Breast epithelium (tissue), 4 donors: ENCODE data around the gene MAD1L1. TPM values are rescaled to one million over a fixed set of nuclear protein-coding genes. Genes with fewer than 3 reads are reported as not detected.

Experiments
- DNase-seq, 2 donors: peaks; one replicate each; pipeline ENCODE4 v3.0.0-alpha.2; 2019; ENCODE audit warnings: low spot score in 2 of 2
- H3K27ac ChIP-seq, 2 donors: fragments of 200-600 bp; sonication (generic) in 1 of 2; one replicate each; pipeline ENCODE4 v1.5.1; 2016 to 2019; ENCODE audit warnings: mild to moderate bottlenecking in 1 of 2
- H3K27me3 ChIP-seq, 2 donors: fragments of 200-600 bp; sonication (generic) in 1 of 2; one replicate each; pipeline versions ENCODE4 v1.5.1 to v1.6.0; 2017 to 2019; ENCODE audit warnings: control low read depth in 1 of 2, mild to moderate bottlenecking in 1 of 2
- H3K36me3 ChIP-seq: fragments of 200-600 bp; one replicate; pipeline ENCODE4 v1.5.1; 2019
- H3K4me1 ChIP-seq, 2 donors: fragments of 200-600 bp; sonication (generic); one replicate each; pipeline ENCODE4 v1.5.1; 2016 to 2019; ENCODE audit warnings: control low read depth in 1 of 2
- H3K4me3 ChIP-seq, 3 donors: fragments of 200-600 bp; sonication (generic); 1 replicate in 2 of 3; 2 replicates in 1 of 3; pipeline ENCODE4 v1.5.1; 2016 to 2019; ENCODE audit warnings: mild to moderate bottlenecking in 3 of 3, moderate library complexity in 2 of 3
- H3K9me3 ChIP-seq, 2 donors: fragments of 200-600 bp; sonication (generic) in 1 of 2; one replicate each; pipeline ENCODE4 v1.5.1; 2016 to 2019; ENCODE audit warnings: control low read depth in 1 of 2
- CTCF ChIP-seq, 3 donors: fragments of 450-650 bp; IDR thresholded peaks; one replicate each; pipeline ENCODE4 v1.5.1; 2016 to 2017; ENCODE audit warnings: antibody characterized with exemption in 3 of 3, mild to moderate bottlenecking in 3 of 3, moderate library complexity in 3 of 3
- POLR2A ChIP-seq: fragments of 450-650 bp; IDR thresholded peaks from one replicate; pipeline ENCODE4 v1.6.1; 2016; ENCODE audit warnings: antibody characterized with exemption, mild to moderate bottlenecking, moderate library complexity
- POLR2AphosphoS5 ChIP-seq, 3 donors: sonication (generic); formaldehyde crosslinking; IDR thresholded peaks; one replicate each; pipeline ENCODE4 v1.6.1; 2017; ENCODE audit warnings: antibody characterized with exemption in 3 of 3
- intact Hi-C: fragments of 100-400 bp; cut with DNase I; formaldehyde crosslinking; loops from one replicate; pipeline ENCODE4 v1.15.1; 2023; ENCODE audit warnings: low total_unique reads
- total RNA-seq, 3 donors: library from RNA; depleted of rRNA; stranded (reverse); fragments of >200 nt; gene quantifications; one replicate each; pipeline ENCODE4 v1.1.0, GENCODE V29; 2016

The MAD1L1 gene
- total RNA-seq, 3 donors from 2014 or later: 27.7 to 33.9 (median 28.8) TPM

GRCh38 chr7:1942941-1943289, 289.8 kb downstream of the MAD1L1 start:
- no peak for TF ChIP-seq POLR2AphosphoS5 (IDR thresholded peaks at IDR 0.05)
- TF ChIP-seq POLR2A: no peak
- TF ChIP-seq CTCF (IDR thresholded peaks at IDR 0.05): no peak
- DNase-seq: no peak
- H3K27me3 ChIP-seq: no peaks in the 10 kb centered on the region

GRCh38 chr7:1942243-1942940, 290.4 kb downstream of the MAD1L1 start:
- no peak for DNase-seq
- H3K9me3 ChIP-seq: no peaks in the 10 kb centered on the region
- no peaks in the 10 kb centered on the region for H3K36me3 ChIP-seq
- no peak for TF ChIP-seq POLR2AphosphoS5 (IDR thresholded peaks at IDR 0.05)
- no peak for TF ChIP-seq CTCF (IDR thresholded peaks at IDR 0.05)
- no peak for TF ChIP-seq POLR2A
- intact Hi-C loops: no loop called here
- no peaks in the 10 kb centered on the region for H3K4me1 ChIP-seq
- no peaks in the 10 kb centered on the region for H3K27me3 ChIP-seq
- no peak overlapping the region for H3K27ac ChIP-seq
- H3K4me3 ChIP-seq: no peak overlapping the region

More at GRCh38 chr7:1942941-1943289, 289.8 kb downstream of the MAD1L1 start:
- no peaks in the 10 kb centered on the region for H3K36me3 ChIP-seq
- no peaks in the 10 kb centered on the region for H3K9me3 ChIP-seq
- intact Hi-C loops: no loop called here
- no peak overlapping the region for H3K4me3 ChIP-seq
- no peaks in the 10 kb centered on the region for H3K4me1 ChIP-seq
- no peak overlapping the region for H3K27ac ChIP-seq

- DNase-seq: no peak
- intact Hi-C loops: no loop called here
- Histone ChIP-seq H3K27me3 (no peaks in the 10 kb centered on the region), H3K36me3 (no peaks in the 10 kb centered on the region), H3K27ac (no peak overlapping the region), H3K4me3 (no peak overlapping the region), H3K9me3 (no peaks in the 10 kb centered on the region), H3K4me1 (no peaks in the 10 kb centered on the region)
- TF ChIP-seq POLR2A: no peak
- TF ChIP-seq POLR2AphosphoS5 (IDR thresholded peaks at IDR 0.05): no peak
- no peak for TF ChIP-seq CTCF (IDR thresholded peaks at IDR 0.05)
Observed at GRCh38 chr7:1941464-1942242, 291.1 kb downstream of the MAD1L1 start.

GRCh38 chr7:1940863-1941262, 291.9 kb downstream of the MAD1L1 start:
- H3K36me3 ChIP-seq: no peaks in the 10 kb centered on the region
- no peaks in the 10 kb centered on the region for H3K27me3 ChIP-seq
- no peaks in the 10 kb centered on the region for H3K9me3 ChIP-seq
- TF ChIP-seq POLR2A (no peak), POLR2AphosphoS5 (IDR thresholded peaks at IDR 0.05) (no peak), CTCF (IDR thresholded peaks at IDR 0.05) (no peak)
- H3K27ac ChIP-seq: peak overlapping the region in 1 of 2 donors; percentile 57
- no peaks in the 10 kb centered on the region for H3K4me1 ChIP-seq
- no peak for DNase-seq
- H3K4me3 ChIP-seq: peak overlapping the region in 1 of 3 donors; percentile 49
- intact Hi-C loops: no loop called here

- Histone ChIP-seq H3K9me3 (no peaks in the 10 kb centered on the region), H3K4me3 (peak overlapping the region; percentile 1 to 49 (median 30)), H3K4me1 (no peaks in the 10 kb centered on the region), H3K36me3 (no peaks in the 10 kb centered on the region), H3K27ac (peak overlapping the region in 1 of 2 donors; percentile 57), H3K27me3 (no peaks in the 10 kb centered on the region)
- no peak for TF ChIP-seq POLR2A
- TF ChIP-seq POLR2AphosphoS5 (IDR thresholded peaks at IDR 0.05): no peak
- no peak for TF ChIP-seq CTCF (IDR thresholded peaks at IDR 0.05)
- DNase-seq: peak in 1 of 2 donors; percentile 35
- intact Hi-C loops: no loop called here
Observed at GRCh38 chr7:1940402-1940786, 292.4 kb downstream of the MAD1L1 start.
